HepG2 (cell line): ENCODE measurements around the gene EMP2. TPM values are rescaled to one million over a fixed set of nuclear protein-coding genes. Genes with fewer than 3 reads are reported as not detected.

Experiments
- ATAD3A ChIP-seq: sonication (generic); formaldehyde crosslinking; IDR thresholded peaks from 2 replicates; pipeline ENCODE4 v1.4.0; 2020; ENCODE audit warnings: missing genetic modification reagents
- BRD4 ChIP-seq: sonication (generic); formaldehyde crosslinking; IDR thresholded peaks from 2 replicates; pipeline ENCODE4 v1.4.0; 2020; ENCODE audit warnings: missing genetic modification reagents
- CBFB ChIP-seq: sonication (generic); formaldehyde crosslinking; IDR thresholded peaks from 2 replicates; pipeline ENCODE4 v1.4.0; 2020; ENCODE audit warnings: missing genetic modification reagents
- CBX1 ChIP-seq: IDR thresholded peaks from one replicate; pipeline ENCODE4 v1.6.1; 2016; ENCODE audit warnings: antibody characterized with exemption, low read depth
- DR1 ChIP-seq: sonication (generic); formaldehyde crosslinking; IDR thresholded peaks from 2 replicates; pipeline ENCODE4 v1.8.0; 2021; ENCODE audit warnings: mild to moderate bottlenecking, missing genetic modification reagents, inconsistent platforms
- FOSL2 ChIP-seq: sonication (generic); formaldehyde crosslinking; IDR thresholded peaks from 2 replicates; pipeline ENCODE4 v1.4.0; 2020; ENCODE audit warnings: missing genetic modification reagents
- LCORL ChIP-seq, 2 experiments: fragments of 450-650 bp in 1 of 2; sonication (generic) in 1 of 2; formaldehyde crosslinking in 1 of 2; IDR thresholded peaks; 2 replicates each; pipeline versions ENCODE4 v1.5.0 to v1.6.1; 2017 to 2020; ENCODE audit warnings: antibody characterized with exemption in 1 of 2, missing genetic modification reagents in 1 of 2
- MBNL3 ChIP-seq: fragments of 250-450 bp; sonication (Bioruptor Pico); conservative IDR thresholded peaks from 2 replicates; pipeline ENCODE4 v1.8.0; 2022; ENCODE audit warnings: mild to moderate bottlenecking, inconsistent platforms
- MYC ChIP-seq: sonication (generic); formaldehyde crosslinking; IDR thresholded peaks from 2 replicates; pipeline ENCODE4 v1.9.0; 2021; ENCODE audit warnings: missing genetic modification reagents, borderline replicate concordance
- PHF5A ChIP-seq: IDR thresholded peaks from one replicate; pipeline ENCODE4 v1.6.1; 2018; ENCODE audit warnings: low read depth, missing genetic modification reagents; ENCODE audit not compliant: unreplicated experiment
- SALL2 ChIP-seq: sonication (generic); formaldehyde crosslinking; IDR thresholded peaks from 2 replicates; pipeline ENCODE4 v1.8.1; 2023; ENCODE audit warnings: mild to moderate bottlenecking, missing genetic modification reagents, inconsistent platforms
- ZBTB7A ChIP-seq: sonication (generic); formaldehyde crosslinking; IDR thresholded peaks from 2 replicates; pipeline ENCODE4 v1.8.0; 2022; ENCODE audit warnings: mild to moderate bottlenecking, missing genetic modification reagents
- ZNF678 ChIP-seq: sonication (generic); formaldehyde crosslinking; IDR thresholded peaks from 2 replicates; pipeline ENCODE4 v1.4.0; 2020; ENCODE audit warnings: mild to moderate bottlenecking, missing genetic modification reagents
- polyA plus RNA-seq, 8 experiments: library from polyadenylated mRNA; depleted of rRNA in 3 of 8; stranded (reverse) in 7 of 8; unstranded in 1 of 8; fragments of >200 nt; fragmentation: Illumina TruSeq in 4 of 8; extraction: Trizol in 4 of 8; gene quantifications; 2 replicates each; pipeline versions ENCODE4 v1.2.1 to v1.2.3, GENCODE V29; 2011 to 2016; ENCODE audit warnings: low read depth in 4 of 8, missing spikeins in 1 of 8, mixed read lengths in 1 of 8; ENCODE audit not compliant: insufficient read depth in 1 of 8
- total RNA-seq, 5 experiments: library from RNA; depleted of rRNA; stranded (reverse); fragments of >200 nt; fragmentation: Illumina TruSeq; extraction: Trizol; gene quantifications; 2 replicates each; pipeline ENCODE4 v1.2.3, GENCODE V29; 2016; ENCODE audit warnings: low read depth in 1 of 5
- TF ChIP-seq, protein P1 (sequence below): sonication (generic); formaldehyde crosslinking; IDR thresholded peaks from 2 replicates; pipeline ENCODE4 v1.4.0; 2020; ENCODE audit warnings: missing genetic modification reagents
- TF ChIP-seq, protein P2 (sequence below): sonication (generic); formaldehyde crosslinking; IDR thresholded peaks from 2 replicates; pipeline ENCODE4 v1.4.0; 2020; ENCODE audit warnings: missing genetic modification reagents
- TF ChIP-seq, protein P3 (sequence below): sonication (generic); formaldehyde crosslinking; IDR thresholded peaks from 2 replicates; pipeline ENCODE4 v1.4.0; 2020; ENCODE audit warnings: missing genetic modification reagents
- TF ChIP-seq, protein P4 (sequence below), 2 experiments: sonication (generic) in 1 of 2; formaldehyde crosslinking in 1 of 2; IDR thresholded peaks; 2 replicates each; pipeline versions ENCODE4 v1.4.0 to v1.6.1; 2018 to 2020; ENCODE audit warnings: missing genetic modification reagents in 2 of 2, borderline replicate concordance in 1 of 2, low read depth in 1 of 2, mild to moderate bottlenecking in 1 of 2, missing biosample characterization in 1 of 2
- TF ChIP-seq, protein P5 (sequence below): IDR thresholded peaks from 2 replicates; pipeline ENCODE4 v1.6.1; 2016; ENCODE audit warnings: low read depth
- TF ChIP-seq, protein P6 (sequence below): IDR thresholded peaks from 2 replicates; pipeline ENCODE4 v1.6.1; 2016; ENCODE audit warnings: mild to moderate bottlenecking, missing biosample characterization, missing genetic modification reagents

EMP2 gene
- total and polyA plus RNA-seq, 2 of the 13 experiments (the other 11 are each of a cell fraction or from before 2014, with no cell fraction given), result 24.6 to 91.2 TPM

DNA sequence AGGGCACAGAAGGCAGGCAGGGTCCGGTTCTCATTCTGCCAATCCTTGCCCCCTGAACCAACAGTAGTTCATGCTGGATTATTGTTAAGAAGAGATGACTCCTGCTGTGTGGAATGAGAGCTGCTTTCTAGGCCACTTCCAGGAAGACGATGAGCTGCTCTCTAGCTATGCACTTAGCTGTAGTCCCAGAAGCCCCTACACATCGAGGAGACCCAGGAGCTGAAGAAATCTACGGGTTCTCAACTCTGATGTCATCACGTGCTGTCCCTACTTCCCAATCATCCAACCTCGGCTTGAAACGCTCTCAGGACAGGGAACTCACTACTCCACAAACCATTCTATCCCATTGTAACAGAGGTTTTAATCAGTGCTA is 29.0 kb upstream of the EMP2 start (continued):
- TF ChIP-seq, protein P1, sequence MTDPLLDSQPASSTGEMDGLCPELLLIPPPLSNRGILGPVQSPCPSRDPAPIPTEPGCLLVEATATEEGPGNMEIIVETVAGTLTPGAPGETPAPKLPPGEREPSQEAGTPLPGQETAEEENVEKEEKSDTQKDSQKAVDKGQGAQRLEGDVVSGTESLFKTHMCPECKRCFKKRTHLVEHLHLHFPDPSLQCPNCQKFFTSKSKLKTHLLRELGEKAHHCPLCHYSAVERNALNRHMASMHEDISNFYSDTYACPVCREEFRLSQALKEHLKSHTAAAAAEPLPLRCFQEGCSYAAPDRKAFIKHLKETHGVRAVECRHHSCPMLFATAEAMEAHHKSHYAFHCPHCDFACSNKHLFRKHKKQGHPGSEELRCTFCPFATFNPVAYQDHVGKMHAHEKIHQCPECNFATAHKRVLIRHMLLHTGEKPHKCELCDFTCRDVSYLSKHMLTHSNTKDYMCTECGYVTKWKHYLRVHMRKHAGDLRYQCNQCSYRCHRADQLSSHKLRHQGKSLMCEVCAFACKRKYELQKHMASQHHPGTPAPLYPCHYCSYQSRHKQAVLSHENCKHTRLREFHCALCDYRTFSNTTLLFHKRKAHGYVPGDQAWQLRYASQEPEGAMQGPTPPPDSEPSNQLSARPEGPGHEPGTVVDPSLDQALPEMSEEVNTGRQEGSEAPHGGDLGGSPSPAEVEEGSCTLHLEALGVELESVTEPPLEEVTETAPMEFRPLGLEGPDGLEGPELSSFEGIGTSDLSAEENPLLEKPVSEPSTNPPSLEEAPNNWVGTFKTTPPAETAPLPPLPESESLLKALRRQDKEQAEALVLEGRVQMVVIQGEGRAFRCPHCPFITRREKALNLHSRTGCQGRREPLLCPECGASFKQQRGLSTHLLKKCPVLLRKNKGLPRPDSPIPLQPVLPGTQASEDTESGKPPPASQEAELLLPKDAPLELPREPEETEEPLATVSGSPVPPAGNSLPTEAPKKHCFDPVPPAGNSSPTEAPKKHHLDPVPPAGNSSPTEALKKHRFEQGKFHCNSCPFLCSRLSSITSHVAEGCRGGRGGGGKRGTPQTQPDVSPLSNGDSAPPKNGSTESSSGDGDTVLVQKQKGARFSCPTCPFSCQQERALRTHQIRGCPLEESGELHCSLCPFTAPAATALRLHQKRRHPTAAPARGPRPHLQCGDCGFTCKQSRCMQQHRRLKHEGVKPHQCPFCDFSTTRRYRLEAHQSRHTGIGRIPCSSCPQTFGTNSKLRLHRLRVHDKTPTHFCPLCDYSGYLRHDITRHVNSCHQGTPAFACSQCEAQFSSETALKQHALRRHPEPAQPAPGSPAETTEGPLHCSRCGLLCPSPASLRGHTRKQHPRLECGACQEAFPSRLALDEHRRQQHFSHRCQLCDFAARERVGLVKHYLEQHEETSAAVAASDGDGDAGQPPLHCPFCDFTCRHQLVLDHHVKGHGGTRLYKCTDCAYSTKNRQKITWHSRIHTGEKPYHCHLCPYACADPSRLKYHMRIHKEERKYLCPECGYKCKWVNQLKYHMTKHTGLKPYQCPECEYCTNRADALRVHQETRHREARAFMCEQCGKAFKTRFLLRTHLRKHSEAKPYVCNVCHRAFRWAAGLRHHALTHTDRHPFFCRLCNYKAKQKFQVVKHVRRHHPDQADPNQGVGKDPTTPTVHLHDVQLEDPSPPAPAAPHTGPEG (CRISPR knock-in tag), result no peak
- no peak for TF ChIP-seq MBNL3
- TF ChIP-seq, protein P2, sequence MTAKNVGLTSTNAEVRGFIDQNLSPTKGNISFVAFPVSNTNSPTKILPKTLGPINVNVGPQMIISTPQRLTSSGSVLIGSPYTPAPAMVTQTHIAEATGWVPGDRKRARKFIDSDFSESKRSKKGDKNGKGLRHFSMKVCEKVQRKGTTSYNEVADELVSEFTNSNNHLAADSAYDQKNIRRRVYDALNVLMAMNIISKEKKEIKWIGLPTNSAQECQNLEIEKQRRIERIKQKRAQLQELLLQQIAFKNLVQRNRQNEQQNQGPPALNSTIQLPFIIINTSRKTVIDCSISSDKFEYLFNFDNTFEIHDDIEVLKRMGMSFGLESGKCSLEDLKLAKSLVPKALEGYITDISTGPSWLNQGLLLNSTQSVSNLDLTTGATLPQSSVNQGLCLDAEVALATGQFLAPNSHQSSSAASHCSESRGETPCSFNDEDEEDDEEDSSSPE (CRISPR knock-in tag), result no peak
- no peak for TF ChIP-seq DR1 (CRISPR knock-in tag)
- no peak for TF ChIP-seq ZNF678
- TF ChIP-seq LCORL (IDR thresholded peaks at IDR 0.05), result no peak
- TF ChIP-seq LCORL (CRISPR knock-in tag; IDR thresholded peaks at IDR 0.05), result no peak
- TF ChIP-seq PHF5A (CRISPR knock-in tag), result no peak
- TF ChIP-seq FOSL2 (CRISPR knock-in tag), result peak; percentile 63
- TF ChIP-seq CBX1, result no peak
- TF ChIP-seq, protein P3, sequence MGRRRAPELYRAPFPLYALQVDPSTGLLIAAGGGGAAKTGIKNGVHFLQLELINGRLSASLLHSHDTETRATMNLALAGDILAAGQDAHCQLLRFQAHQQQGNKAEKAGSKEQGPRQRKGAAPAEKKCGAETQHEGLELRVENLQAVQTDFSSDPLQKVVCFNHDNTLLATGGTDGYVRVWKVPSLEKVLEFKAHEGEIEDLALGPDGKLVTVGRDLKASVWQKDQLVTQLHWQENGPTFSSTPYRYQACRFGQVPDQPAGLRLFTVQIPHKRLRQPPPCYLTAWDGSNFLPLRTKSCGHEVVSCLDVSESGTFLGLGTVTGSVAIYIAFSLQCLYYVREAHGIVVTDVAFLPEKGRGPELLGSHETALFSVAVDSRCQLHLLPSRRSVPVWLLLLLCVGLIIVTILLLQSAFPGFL, result no peak
- TF ChIP-seq CBFB (CRISPR knock-in tag), result no peak
- TF ChIP-seq, protein P4, sequence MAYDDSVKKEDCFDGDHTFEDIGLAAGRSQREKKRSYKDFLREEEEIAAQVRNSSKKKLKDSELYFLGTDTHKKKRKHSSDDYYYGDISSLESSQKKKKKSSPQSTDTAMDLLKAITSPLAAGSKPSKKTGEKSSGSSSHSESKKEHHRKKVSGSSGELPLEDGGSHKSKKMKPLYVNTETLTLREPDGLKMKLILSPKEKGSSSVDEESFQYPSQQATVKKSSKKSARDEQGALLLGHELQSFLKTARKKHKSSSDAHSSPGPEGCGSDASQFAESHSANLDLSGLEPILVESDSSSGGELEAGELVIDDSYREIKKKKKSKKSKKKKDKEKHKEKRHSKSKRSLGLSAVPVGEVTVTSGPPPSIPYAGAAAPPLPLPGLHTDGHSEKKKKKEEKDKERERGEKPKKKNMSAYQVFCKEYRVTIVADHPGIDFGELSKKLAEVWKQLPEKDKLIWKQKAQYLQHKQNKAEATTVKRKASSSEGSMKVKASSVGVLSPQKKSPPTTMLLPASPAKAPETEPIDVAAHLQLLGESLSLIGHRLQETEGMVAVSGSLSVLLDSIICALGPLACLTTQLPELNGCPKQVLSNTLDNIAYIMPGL (CRISPR knock-in tag; IDR thresholded peaks at IDR 0.05; ENCODE audit: borderline replicate concordance in 1 of 2, low read depth in 1 of 2), result peak in 1 of 2 experiments; percentile 34; a peak in 1 of 4 replicates
- TF ChIP-seq, protein P5, sequence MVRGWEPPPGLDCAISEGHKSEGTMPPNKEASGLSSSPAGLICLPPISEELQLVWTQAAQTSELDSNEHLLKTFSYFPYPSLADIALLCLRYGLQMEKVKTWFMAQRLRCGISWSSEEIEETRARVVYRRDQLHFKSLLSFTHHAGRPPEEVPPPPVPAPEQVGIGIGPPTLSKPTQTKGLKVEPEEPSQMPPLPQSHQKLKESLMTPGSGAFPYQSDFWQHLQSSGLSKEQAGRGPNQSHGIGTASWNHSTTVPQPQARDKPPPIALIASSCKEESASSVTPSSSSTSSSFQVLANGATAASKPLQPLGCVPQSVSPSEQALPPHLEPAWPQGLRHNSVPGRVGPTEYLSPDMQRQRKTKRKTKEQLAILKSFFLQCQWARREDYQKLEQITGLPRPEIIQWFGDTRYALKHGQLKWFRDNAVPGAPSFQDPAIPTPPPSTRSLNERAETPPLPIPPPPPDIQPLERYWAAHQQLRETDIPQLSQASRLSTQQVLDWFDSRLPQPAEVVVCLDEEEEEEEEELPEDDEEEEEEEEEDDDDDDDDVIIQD, result no peak
- no peak for TF ChIP-seq SALL2 (CRISPR knock-in tag)
- no peak for TF ChIP-seq BRD4 (CRISPR knock-in tag)
- TF ChIP-seq ATAD3A (CRISPR knock-in tag), result no peak
- no peak for TF ChIP-seq ZBTB7A (CRISPR knock-in tag)
- TF ChIP-seq, protein P6, sequence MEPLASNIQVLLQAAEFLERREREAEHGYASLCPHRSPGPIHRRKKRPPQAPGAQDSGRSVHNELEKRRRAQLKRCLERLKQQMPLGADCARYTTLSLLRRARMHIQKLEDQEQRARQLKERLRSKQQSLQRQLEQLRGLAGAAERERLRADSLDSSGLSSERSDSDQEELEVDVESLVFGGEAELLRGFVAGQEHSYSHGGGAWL, result no peak
- no peak for TF ChIP-seq MYC (CRISPR knock-in tag)
